Mesenchymal stem cell (in vitro differentiated cells and primary cell): Measurements from ENCODE around the gene BIVM.

Experiments
- DNase-seq: peaks from one replicate; pipeline ENCODE4 v3.0.0-alpha.2; 2013
- H2AFZ ChIP-seq: one replicate; pipeline ENCODE4 v1.6.1; 2013; ENCODE audit warnings: low read depth, mild to moderate bottlenecking, control low read depth, inconsistent platforms, low read length, moderate library complexity
- H2AK5ac ChIP-seq: 2 replicates; pipeline ENCODE4 v1.6.1; 2013; ENCODE audit warnings: low read length, moderate library complexity, mild to moderate bottlenecking, inconsistent platforms; ENCODE audit not compliant: severe bottlenecking
- H2BK120ac ChIP-seq: one replicate; pipeline ENCODE4 v1.6.1; 2013; ENCODE audit warnings: low read depth, mild to moderate bottlenecking, inconsistent platforms, low read length, moderate library complexity
- H2BK12ac ChIP-seq, 2 experiments: one replicate each; pipeline ENCODE4 v1.6.1; 2013; ENCODE audit warnings: inconsistent platforms in 2 of 2, low read length in 2 of 2, mild to moderate bottlenecking in 2 of 2, moderate library complexity in 2 of 2, control low read depth in 1 of 2
- H2BK15ac ChIP-seq: one replicate; pipeline ENCODE4 v1.6.1; 2013; ENCODE audit warnings: mild to moderate bottlenecking, low read depth, inconsistent platforms; ENCODE audit not compliant: poor library complexity, severe bottlenecking
- H2BK5ac ChIP-seq: 2 replicates; pipeline ENCODE4 v1.6.1; 2013; ENCODE audit warnings: low read depth, mild to moderate bottlenecking, low read length, control low read depth, inconsistent platforms; ENCODE audit not compliant: poor library complexity, severe bottlenecking
- H3K14ac ChIP-seq, 2 experiments: one replicate each; pipeline ENCODE4 v1.6.1; 2013; ENCODE audit warnings: inconsistent platforms in 2 of 2, low read length in 2 of 2, control low read depth in 1 of 2, mild to moderate bottlenecking in 1 of 2, moderate library complexity in 1 of 2
- H3K18ac ChIP-seq, 2 experiments: one replicate each; pipeline ENCODE4 v1.6.1; 2013; ENCODE audit warnings: inconsistent platforms in 2 of 2, low read length in 2 of 2, control low read depth in 1 of 2, low read depth in 1 of 2, mild to moderate bottlenecking in 1 of 2
- H3K23ac ChIP-seq, 2 experiments: one replicate each; pipeline ENCODE4 v1.6.1; 2013; ENCODE audit warnings: inconsistent platforms in 2 of 2, low read length in 2 of 2, mild to moderate bottlenecking in 2 of 2, moderate library complexity in 2 of 2, control low read depth in 1 of 2
- H3K27ac ChIP-seq: 2 replicates; pipeline ENCODE4 v1.5.1; 2013; ENCODE audit warnings: mild to moderate bottlenecking, moderate library complexity, low read length, control low read depth, inconsistent platforms; ENCODE audit not compliant: poor library complexity, severe bottlenecking
- H3K27me3 ChIP-seq, 2 experiments: 2 replicates each; pipeline versions ENCODE4 v1.6.1 to v1.7.0; 2013; ENCODE audit warnings: low read length in 2 of 2, mild to moderate bottlenecking in 2 of 2, moderate library complexity in 2 of 2, control low read depth in 1 of 2, inconsistent platforms in 1 of 2; ENCODE audit not compliant: control insufficient read depth in 1 of 2, insufficient read depth in 1 of 2
- H3K36me3 ChIP-seq, 2 experiments: 2 replicates each; pipeline versions ENCODE4 v1.6.1 to v1.7.0; 2013; ENCODE audit warnings: low read length in 2 of 2, control low read depth in 1 of 2, inconsistent platforms in 1 of 2, low read depth in 1 of 2, mild to moderate bottlenecking in 1 of 2; ENCODE audit not compliant: insufficient read depth in 2 of 2, control insufficient read depth in 1 of 2
- H3K4ac ChIP-seq, 2 experiments: one replicate each; pipeline ENCODE4 v1.6.1; 2013; ENCODE audit warnings: inconsistent platforms in 2 of 2, low read length in 2 of 2, mild to moderate bottlenecking in 2 of 2, moderate library complexity in 2 of 2, control low read depth in 1 of 2, low read depth in 1 of 2
- H3K4me1 ChIP-seq: 2 replicates; pipeline ENCODE4 v1.6.1; 2013; ENCODE audit warnings: low read depth, low read length, control low read depth; ENCODE audit not compliant: control insufficient read depth, insufficient read depth
- H3K4me2 ChIP-seq: 2 replicates; pipeline ENCODE4 v1.6.1; 2013; ENCODE audit warnings: low read length, mild to moderate bottlenecking, inconsistent platforms; ENCODE audit not compliant: poor library complexity, severe bottlenecking
- H3K4me3 ChIP-seq, 2 experiments: 2 replicates each; pipeline versions ENCODE4 v1.5.1 to v1.7.0; 2013; ENCODE audit warnings: low read length in 2 of 2, mild to moderate bottlenecking in 2 of 2, control low read depth in 1 of 2, low read depth in 1 of 2; ENCODE audit not compliant: insufficient read depth in 1 of 2
- H3K79me1 ChIP-seq: replicated peaks from 2 replicates; pipeline ENCODE4 v1.6.1; 2013; ENCODE audit warnings: mild to moderate bottlenecking, control low read depth, low read length, inconsistent platforms; ENCODE audit not compliant: poor library complexity, severe bottlenecking
- H3K9ac ChIP-seq: 2 replicates; pipeline ENCODE4 v1.7.0; 2013; ENCODE audit warnings: mild to moderate bottlenecking, low read length, moderate library complexity
- H3K9me3 ChIP-seq: 2 replicates; pipeline ENCODE4 v1.7.0; 2013; ENCODE audit warnings: mild to moderate bottlenecking, low read length; ENCODE audit not compliant: control insufficient read depth
- H4K8ac ChIP-seq: one replicate; pipeline ENCODE4 v1.6.1; 2013; ENCODE audit warnings: inconsistent platforms, mild to moderate bottlenecking, low read length, moderate library complexity
- H4K91ac ChIP-seq: one replicate; pipeline ENCODE4 v1.6.1; 2013; ENCODE audit warnings: mild to moderate bottlenecking, low read length, inconsistent platforms
- WGBS: methylation state at CpG from one replicate; pipeline ENCODE4 v1.1.7; 2013; ENCODE audit warnings: mixed read lengths; 5-methylcytosine and 5-hydroxymethylcytosine counted together

Gene BIVM

DNA sequence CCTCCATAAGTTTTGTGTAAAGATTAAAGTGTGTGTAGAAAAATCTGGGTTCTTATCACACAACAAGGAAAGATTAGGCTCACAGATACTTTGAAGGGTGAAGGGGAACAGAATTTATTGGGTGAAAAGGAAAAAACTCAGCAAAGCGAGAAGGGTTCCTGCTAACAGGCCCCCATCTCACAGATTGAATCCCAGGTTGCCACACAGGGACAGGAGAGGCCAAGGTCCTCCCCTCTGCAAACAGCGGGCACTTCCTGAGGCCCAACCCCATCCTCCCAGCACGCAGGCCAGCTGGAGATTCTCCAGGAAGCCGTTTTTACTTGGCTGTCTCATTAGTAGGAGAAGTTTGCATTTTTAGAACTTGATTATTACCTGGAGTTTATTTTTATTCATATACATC is 31.7 kb downstream of the BIVM start:
- Histone ChIP-seq H4K8ac (no peak overlapping the region), H3K14ac (no peak overlapping the region), H2BK120ac (no peak overlapping the region), H4K91ac (no peak overlapping the region), H3K9me3 (no peaks in the 10 kb centered on the region), H3K4ac (no peak overlapping the region), H3K4me3 (no peak overlapping the region), H3K18ac (no peak overlapping the region), H3K27me3 (no peaks in the 10 kb centered on the region), H2AK5ac (no peak overlapping the region), H3K36me3 (peaks cover 24 to 63% of the 10 kb centered on the region in 2 experiments), H3K9ac (no peak overlapping the region), H2AFZ (no peak overlapping the region), H3K23ac (no peak overlapping the region), H2BK15ac (no peak overlapping the region), H3K27ac (no peak overlapping the region), H2BK12ac (no peak overlapping the region), H2BK5ac (no peak overlapping the region), H3K79me1 (peaks cover 33% of the 10 kb centered on the region), H3K4me1 (peaks cover 4% of the 10 kb centered on the region), H3K4me2 (no peak overlapping the region)
- DNase-seq = no peak
- 100% methylated on average over 2 of the region's 4 CpGs for WGBS

- H2AK5ac ChIP-seq = no peak overlapping the region
- no peaks in the 10 kb centered on the region for H3K27me3 ChIP-seq
- H3K4me2 ChIP-seq = no peak overlapping the region
- no peak overlapping the region for H2BK12ac ChIP-seq
- WGBS = 100% methylated on average over 1 of the region's 4 CpGs
- DNase-seq = no peak
- H3K27ac ChIP-seq = no peak overlapping the region
- no peak overlapping the region for H4K91ac ChIP-seq
- no peak overlapping the region for H3K14ac ChIP-seq
- H2BK120ac ChIP-seq = no peak overlapping the region
- no peak overlapping the region for H3K18ac ChIP-seq
- peaks cover 25 to 76% of the 10 kb centered on the region in 2 experiments for H3K36me3 ChIP-seq
- H3K9ac ChIP-seq = no peak overlapping the region
- H3K4ac ChIP-seq = no peak overlapping the region
- no peak overlapping the region for H2BK5ac ChIP-seq
- H3K79me1 ChIP-seq = peaks cover 23% of the 10 kb centered on the region
- no peaks in the 10 kb centered on the region for H3K9me3 ChIP-seq
- no peak overlapping the region for H2BK15ac ChIP-seq
- no peaks in the 10 kb centered on the region for H3K4me1 ChIP-seq
- H2AFZ ChIP-seq = no peak overlapping the region
- no peak overlapping the region for H3K4me3 ChIP-seq
- H3K23ac ChIP-seq = no peak overlapping the region
- no peak overlapping the region for H4K8ac ChIP-seq
These were observed 37.6 kb downstream of the BIVM start for GRCh38 chr13:102836471-102836870.

GRCh38 chr13:102838273-102838672 is 39.4 kb downstream of the BIVM start:
- no peak for DNase-seq
- H2BK120ac ChIP-seq = no peak overlapping the region
- no peak overlapping the region for H3K9ac ChIP-seq
- H3K9me3 ChIP-seq = no peaks in the 10 kb centered on the region
- no peak overlapping the region for H3K23ac ChIP-seq
- no peaks in the 10 kb centered on the region for H3K27me3 ChIP-seq
- no peak overlapping the region for H3K4me2 ChIP-seq
- H3K14ac ChIP-seq = no peak overlapping the region
- H2BK5ac ChIP-seq = no peak overlapping the region
- no peak overlapping the region for H3K4me3 ChIP-seq
- no peak overlapping the region for H3K27ac ChIP-seq
- no peak overlapping the region for H3K4ac ChIP-seq
- no peak overlapping the region for H4K91ac ChIP-seq
- no peaks in the 10 kb centered on the region for H3K4me1 ChIP-seq
- peaks cover 23 to 76% of the 10 kb centered on the region in 2 experiments for H3K36me3 ChIP-seq
- no peak overlapping the region for H2AK5ac ChIP-seq
- H4K8ac ChIP-seq = no peak overlapping the region
- no peak overlapping the region for H2AFZ ChIP-seq
- H3K79me1 ChIP-seq = peaks cover 17% of the 10 kb centered on the region
- WGBS = 100% methylated on average over 1 of the region's 1 CpG
- no peak overlapping the region for H3K18ac ChIP-seq
- H2BK15ac ChIP-seq = no peak overlapping the region
- no peak overlapping the region for H2BK12ac ChIP-seq

- Histone ChIP-seq H3K23ac (no peak overlapping the region), H3K9ac (peak overlapping the region; percentile 38), H3K79me1 (peaks cover 15% of the 10 kb centered on the region), H4K8ac (no peak overlapping the region), H3K4ac (no peak overlapping the region), H2BK5ac (no peak overlapping the region), H3K9me3 (no peaks in the 10 kb centered on the region), H2AK5ac (peak overlapping the region; percentile 54), H3K27ac (peak overlapping the region; percentile 1), H4K91ac (no peak overlapping the region), H3K27me3 (no peaks in the 10 kb centered on the region), H3K4me2 (no peak overlapping the region), H3K4me1 (no peaks in the 10 kb centered on the region), H2AFZ (no peak overlapping the region), H2BK15ac (no peak overlapping the region), H3K4me3 (no peak overlapping the region), H3K36me3 (peaks cover 20 to 73% of the 10 kb centered on the region in 2 experiments), H2BK120ac (no peak overlapping the region), H3K14ac (no peak overlapping the region), H3K18ac (no peak overlapping the region), H2BK12ac (no peak overlapping the region)
- no peak for DNase-seq
- 33% methylated on average over 3 of the region's 4 CpGs for WGBS
These were observed 40.1 kb downstream of the BIVM start for GRCh38 chr13:102838982-102839381.
